ENCODE measurements around the gene TMEM94.

Gene TMEM94

GRCh38 chr17:75478508-75478907 lies 22.1 kb downstream of the TMEM94 start:
- no peak for DNase-seq

DNA sequence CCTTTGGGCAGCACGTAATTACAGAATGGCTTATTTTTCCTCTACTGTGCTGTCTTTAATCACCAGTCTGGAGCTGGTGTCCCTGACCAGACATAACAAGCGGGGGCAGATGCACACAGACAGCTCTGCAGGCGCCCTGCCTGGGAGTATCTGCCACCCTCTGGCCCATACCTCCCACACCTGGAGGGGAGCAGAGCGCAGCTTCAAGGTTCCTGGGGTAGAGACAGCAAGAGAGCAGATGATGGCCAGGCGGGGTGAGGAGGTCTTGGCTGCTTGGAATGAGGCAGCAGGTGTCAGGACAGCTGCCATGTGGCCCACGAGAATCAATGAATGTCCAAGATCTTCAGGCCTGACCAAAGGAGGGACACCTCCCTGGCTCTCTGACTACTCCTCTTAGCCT lies 23.8 kb downstream of the TMEM94 start:
- DNase-seq: no peak

DNA sequence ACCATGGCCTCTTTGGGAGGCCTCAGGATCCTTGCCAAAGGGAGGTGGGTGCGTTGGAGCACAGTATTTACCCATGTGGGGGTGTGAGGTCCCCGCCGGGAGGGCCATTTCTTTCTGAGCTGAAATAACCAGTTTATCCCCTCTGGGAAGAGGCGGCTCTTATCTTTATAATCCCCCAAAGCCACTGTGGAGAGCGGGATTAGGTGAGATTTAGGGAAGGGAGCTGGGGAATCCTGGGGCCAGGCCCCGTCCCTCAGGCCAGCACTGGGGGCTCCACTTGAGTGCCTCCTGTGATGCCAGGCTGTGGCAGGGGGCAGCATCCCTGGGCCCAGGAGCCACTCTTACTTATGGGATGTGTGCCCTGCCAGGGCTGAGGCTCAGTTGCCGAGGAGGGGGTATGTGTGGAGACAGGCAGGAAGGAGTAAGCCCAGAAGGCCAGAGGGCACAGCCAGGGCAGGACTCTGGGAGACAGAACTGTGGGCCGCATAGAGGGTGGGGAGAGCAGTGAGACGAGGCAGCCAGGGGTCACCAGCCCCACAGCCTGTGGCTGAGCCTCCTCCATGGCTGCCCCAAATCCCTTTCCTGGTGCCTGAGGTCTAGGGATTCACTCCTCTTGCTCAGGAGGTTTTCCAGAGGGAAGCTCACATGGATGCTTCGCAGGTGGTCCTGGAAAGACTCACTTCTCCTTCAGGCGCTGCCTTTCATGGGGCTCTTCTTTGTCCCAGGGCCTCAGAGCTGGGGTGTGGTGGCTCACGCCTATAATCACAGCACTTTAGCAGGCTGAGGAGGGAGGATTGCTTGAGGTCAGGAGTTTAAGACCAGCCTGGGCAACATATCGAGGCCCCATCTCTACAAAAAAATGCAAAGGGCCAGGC lies 25.0 kb downstream of the TMEM94 start:
- no peak for DNase-seq

GRCh38 chr17:75482098-75482942 lies 25.9 kb downstream of the TMEM94 start:
- no peak for DNase-seq

DNA sequence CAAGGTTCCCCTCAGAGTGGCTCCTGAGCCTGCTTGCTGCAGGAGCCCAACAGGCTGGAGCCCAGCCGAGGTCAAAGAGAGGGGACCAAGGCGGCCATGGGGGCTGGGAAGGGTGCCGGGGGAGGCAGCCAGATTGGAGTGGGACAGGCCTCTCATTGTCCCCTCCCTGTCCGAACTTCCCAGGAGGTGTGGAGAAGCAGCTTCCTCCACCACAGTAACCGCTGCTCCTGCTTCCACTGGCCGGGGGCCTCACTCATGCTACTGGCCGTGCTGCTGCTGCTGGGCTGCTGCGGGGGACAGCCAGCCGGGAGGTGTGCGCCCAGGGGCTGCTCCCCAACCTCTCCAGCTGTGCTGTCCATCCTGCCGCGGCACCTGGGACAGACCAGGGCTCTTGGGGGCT lies 29.3 kb downstream of the TMEM94 start:
- no peak for DNase-seq

DNA sequence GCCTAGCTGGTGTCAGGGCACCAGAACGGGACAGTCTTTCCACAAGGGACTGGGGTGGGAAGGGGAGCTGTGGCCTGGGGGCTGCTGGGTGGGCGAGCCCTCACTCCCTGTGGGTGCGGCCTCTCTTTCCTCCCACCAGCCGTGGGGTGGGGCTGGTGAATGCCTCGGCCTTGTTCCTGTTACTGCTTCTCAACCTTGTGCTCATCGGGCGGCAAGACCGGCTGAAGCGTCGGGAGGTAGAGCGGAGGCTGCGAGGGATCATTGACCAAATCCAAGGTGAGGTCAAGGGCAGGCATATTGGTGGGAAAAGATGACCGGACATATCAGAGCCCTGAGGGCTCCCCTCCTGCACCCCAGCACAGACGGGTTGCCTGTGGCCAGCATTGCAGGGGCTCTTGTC lies 29.7 kb downstream of the TMEM94 start:
- DNase-seq: no peak

- DNase-seq: no peak
Observed at GRCh38 chr17:75486951-75487350, 30.5 kb downstream of the TMEM94 start.

GRCh38 chr17:75487351-75488070 lies 31.1 kb downstream of the TMEM94 start:
- no peak for DNase-seq

GRCh38 chr17:75488693-75489510 lies 32.5 kb downstream of the TMEM94 start:
- no peak for DNase-seq

GRCh38 chr17:75489511-75489955 lies 33.1 kb downstream of the TMEM94 start:
- DNase-seq: no peak

GRCh38 chr17:75490173-75490743 lies 33.8 kb downstream of the TMEM94 start:
- DNase-seq: no peak

DNA sequence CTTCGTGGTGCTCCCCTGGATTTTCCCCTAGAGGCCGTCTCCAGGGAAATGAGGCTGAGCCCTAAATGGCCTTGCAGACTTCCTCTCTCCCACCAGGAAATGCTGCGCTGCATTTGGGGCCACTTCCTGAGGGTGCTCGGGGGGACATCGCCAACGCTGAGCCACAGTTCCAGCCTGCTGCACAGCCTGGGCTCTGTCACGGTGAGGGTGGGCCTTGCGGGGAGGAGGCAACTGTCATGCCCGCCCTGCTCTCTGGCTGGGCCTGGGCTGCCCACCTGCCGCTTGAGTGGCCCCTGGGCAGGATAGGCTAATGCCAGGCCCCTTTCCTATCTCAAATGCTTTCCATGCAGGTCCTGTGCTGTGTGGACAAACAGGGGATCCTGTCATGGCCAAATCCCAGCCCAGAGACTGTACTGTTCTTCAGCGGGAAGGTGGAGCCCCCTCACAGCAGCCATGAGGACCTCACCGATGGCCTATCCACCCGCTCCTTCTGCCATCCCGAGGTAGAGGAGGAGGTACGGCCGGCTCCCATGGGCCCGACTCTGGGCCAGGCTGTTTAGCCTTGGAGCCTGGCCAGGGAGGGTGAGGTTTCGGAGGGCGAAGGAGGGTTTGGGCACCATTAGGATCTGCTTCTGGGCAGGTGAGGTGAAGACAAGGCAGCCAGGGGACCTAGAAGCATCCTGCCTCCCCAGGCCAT lies 34.7 kb downstream of the TMEM94 start:
- DNase-seq: no peak

- no peak for DNase-seq
Observed at GRCh38 chr17:75491680-75492079, 35.2 kb downstream of the TMEM94 start.

DNA sequence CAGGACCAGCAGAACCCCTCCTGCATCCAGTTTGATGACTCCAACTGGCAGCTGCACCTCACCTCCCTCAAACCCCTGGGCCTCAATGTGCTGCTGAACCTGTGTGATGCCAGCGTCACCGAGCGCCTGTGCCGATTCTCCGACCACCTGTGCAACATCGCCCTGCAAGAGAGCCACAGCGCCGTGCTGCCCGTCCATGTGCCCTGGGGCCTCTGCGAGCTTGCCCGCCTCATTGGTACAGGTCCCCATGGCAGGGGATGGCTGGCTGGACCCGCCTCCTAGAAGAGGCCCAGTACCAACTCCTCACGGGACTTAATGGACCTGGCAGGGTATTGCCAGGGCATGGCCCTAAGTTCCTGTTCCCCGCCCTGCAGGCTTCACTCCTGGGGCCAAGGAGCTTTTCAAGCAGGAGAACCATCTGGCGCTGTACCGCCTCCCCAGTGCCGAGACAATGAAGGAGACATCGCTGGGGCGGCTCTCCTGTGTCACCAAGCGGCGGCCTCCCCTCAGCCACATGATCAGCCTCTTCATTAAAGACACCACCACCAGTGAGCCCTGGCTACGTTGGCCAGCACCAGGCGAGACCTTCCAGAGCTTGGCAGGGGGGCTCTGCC lies 36.2 kb downstream of the TMEM94 start:
- DNase-seq: no peak

DNA sequence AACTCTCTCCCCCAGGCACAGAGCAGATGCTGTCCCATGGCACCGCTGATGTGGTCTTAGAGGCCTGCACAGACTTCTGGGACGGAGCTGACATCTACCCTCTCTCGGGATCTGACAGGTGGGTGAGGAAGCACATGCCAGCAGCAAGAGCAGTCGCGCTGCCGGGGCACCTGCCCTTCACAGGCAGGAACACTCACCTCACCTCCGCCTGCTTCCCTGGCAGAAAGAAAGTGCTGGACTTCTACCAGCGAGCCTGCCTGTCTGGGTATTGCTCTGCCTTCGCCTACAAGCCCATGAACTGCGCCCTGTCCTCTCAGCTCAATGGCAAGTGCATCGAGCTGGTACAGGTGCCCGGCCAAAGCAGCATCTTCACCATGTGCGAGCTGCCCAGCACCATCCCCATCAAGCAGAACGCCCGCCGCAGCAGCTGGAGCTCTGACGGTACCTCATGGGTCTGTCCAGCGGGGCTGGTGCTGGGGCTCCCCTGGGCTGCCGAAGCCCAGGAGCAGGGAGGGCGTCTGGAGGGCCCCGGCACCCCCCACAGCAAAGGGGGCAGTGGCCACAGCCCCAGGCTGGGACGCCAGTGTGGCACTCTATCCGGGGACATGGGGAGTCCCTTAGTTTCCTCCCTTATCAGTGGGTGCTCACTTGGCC lies 37.2 kb downstream of the TMEM94 start:
- DNase-seq: no peak

GRCh38 chr17:75494326-75494877 lies 38.0 kb downstream of the TMEM94 start:
- no peak for DNase-seq

DNA sequence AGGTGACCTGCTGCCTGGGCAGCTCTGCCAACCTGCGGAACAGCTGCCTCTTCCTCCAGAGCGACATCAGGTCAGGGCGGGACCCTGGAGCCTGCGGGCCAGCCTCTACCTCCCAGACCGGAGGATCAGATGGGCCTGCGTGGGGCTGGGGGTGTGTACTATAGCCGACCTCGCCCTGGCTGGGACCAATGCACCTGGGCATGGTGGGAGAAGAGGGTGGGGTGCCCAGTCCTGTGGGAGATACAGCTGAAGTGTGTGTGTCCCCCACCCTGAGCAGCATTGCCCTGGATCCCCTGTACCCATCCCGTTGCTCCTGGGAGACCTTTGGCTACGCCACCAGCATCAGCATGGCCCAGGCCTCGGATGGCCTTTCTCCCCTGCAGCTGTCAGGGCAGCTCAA lies 39.6 kb downstream of the TMEM94 start:
- no peak for DNase-seq

DNA sequence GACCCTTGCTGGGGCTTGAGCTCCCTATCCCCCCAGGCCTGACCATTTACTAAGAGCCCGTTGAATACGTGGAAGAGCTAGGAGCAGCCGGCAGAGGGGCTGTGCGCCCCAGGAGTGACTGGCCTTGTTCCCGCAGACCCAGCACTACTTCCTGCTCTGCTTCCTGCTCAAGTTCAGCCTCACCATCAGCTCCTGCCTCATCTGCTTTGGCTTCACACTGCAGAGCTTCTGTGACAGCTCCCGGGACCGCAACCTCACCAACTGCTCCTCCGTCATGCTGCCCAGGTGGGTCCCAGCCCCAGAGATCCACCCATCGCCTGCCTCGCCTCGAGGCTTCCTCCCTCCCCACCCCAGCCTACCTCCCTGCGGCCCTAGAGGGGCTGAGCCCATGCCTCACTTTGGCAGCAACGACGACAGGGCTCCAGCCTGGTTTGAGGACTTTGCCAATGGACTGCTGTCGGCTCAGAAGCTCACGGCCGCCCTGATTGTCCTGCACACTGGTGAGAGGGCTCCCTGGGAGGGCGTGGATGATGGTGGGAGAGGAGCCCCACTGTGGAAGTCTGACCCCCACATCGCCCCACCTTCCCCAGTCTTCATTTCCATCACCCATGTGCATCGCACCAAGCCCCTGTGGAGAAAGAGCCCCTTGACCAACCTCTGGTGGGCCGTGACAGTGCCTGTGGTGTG lies 41.7 kb downstream of the TMEM94 start:
- no peak for DNase-seq

DNA sequence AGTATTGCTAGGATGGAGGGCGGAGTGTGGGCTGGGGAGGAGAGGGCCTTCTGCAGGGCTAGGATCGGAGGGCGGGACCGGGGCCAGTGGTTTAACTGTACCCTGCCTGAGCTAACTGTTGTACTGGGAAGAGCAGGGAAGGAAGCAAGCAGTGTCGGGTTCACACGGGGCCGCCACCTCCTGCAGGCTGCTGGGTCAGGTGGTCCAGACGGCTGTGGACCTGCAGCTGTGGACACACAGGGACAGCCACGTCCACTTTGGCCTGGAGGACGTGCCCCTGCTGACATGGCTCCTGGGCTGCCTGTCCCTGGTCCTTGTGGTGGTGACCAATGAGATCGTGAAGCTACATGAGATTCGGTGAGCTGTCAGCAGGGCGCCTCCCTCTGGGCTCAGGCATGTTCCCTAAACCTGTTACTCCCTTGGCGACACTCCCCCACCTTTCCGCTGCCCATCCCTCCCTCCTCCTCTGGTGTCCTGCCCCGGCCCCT lies 42.3 kb downstream of the TMEM94 start:
- no peak for DNase-seq
